Ovary (tissue), 9 donors: ENCODE measurements around the gene CCSER2. TPM values are rescaled to one million over a fixed set of nuclear protein-coding genes. Genes with fewer than 3 reads are reported as not detected.

Experiments used
- DNase-seq, 5 donors: peaks; one replicate each; pipeline ENCODE4 v3.0.0-alpha.2; 2019 to 2020
- H3K27ac ChIP-seq, 2 donors: fragments of 200-600 bp; one replicate each; pipeline versions ENCODE4 v1.5.1 to v1.8.0; 2019 to 2022
- H3K27me3 ChIP-seq: fragments of 200-600 bp; one replicate; pipeline ENCODE4 v1.8.0; 2022
- H3K36me3 ChIP-seq: fragments of 200-600 bp; sonication (generic); one replicate; pipeline ENCODE4 v1.5.1; 2019
- H3K4me1 ChIP-seq: one replicate; pipeline ENCODE4 v1.8.1; 2013; ENCODE audit warnings: mild to moderate bottlenecking, moderate library complexity; ENCODE audit not compliant: insufficient read depth
- H3K4me3 ChIP-seq: fragments of 200-600 bp; sonication (generic); one replicate; pipeline ENCODE4 v1.5.1; 2017
- H3K9me3 ChIP-seq, 2 donors: fragments of 200-600 bp in 1 of 2; sonication (generic) in 1 of 2; one replicate each; pipeline versions ENCODE4 v1.5.1 to v1.8.1; 2013 to 2019; ENCODE audit warnings: mild to moderate bottlenecking in 1 of 2, moderate library complexity in 1 of 2
- EP300 ChIP-seq: sonication (generic); formaldehyde crosslinking; IDR thresholded peaks from one replicate; pipeline ENCODE4 v1.6.1; 2017; ENCODE audit warnings: antibody characterized with exemption
- POLR2A ChIP-seq: fragments of 450-650 bp; IDR thresholded peaks from one replicate; pipeline ENCODE4 v1.6.1; 2017; ENCODE audit warnings: antibody characterized with exemption, mild to moderate bottlenecking, moderate library complexity
- WGBS, 3 donors: extraction: QIAGEN DNeasy Blood & Tissue Kit in 1 of 3; methylation state at CpG; one replicate each; pipeline versions ENCODE4 v1.1.5 to v1.1.7; 2013 to 2017; 5-methylcytosine and 5-hydroxymethylcytosine counted together
- intact Hi-C, 4 donors: fragments of 100-400 bp; cut with DNase I; formaldehyde crosslinking; loops; one replicate each; pipeline versions ENCODE4 v1.11.0 to v1.15.1; 2022 to 2023
- polyA plus RNA-seq, 2 donors: library from polyadenylated mRNA; stranded (reverse); fragments of 200-250 nt in 1 of 2; fragments of 350-450 nt in 1 of 2; fragmentation: Illumina TruSeq in 1 of 2; extraction: RNeasy Lipid Tissue Mini Kit (QIAGEN cat#74804) in 1 of 2; gene quantifications; one replicate each; pipeline ENCODE4 v1.2.3, GENCODE V29; 2013 to 2014
- total RNA-seq, 7 donors: library from RNA; depleted of rRNA in 2 of 7; stranded (reverse); fragments of >200 nt in 2 of 7; fragmentation: NEBNext Ultra II Directional in 3 of 7; extraction: Animal tissue kit (Norgen Biotek cat#: 25700) in 3 of 7; gene quantifications; one replicate each; pipeline versions ENCODE4 v1.1.0 to v1.2.4, GENCODE V29; 2016 to 2023
- TF ChIP-seq, protein P1 (sequence below), 3 donors: fragments of 450-650 bp in 2 of 3; fragments of 200-600 bp in 1 of 3; IDR thresholded peaks; one replicate each; pipeline versions ENCODE4 v1.5.1 to v1.8.0; 2016 to 2022; ENCODE audit warnings: antibody characterized with exemption in 3 of 3, mild to moderate bottlenecking in 1 of 3
- donor health status: DM: no; HTN: no; CAD: no; lungs with moderate emphysema.
- donor health status: DM: no; HTN: no; CAD: no.
- donor health status: Bipolar disorder and iron deficiency.
- donor health status: DM: yes; HTN: yes; CAD: no.
- donor health status: DM: no; HTN: no; CAD: no.
- donor health status: DM: yes; HTN: yes; CAD: no.

Gene CCSER2
- total and polyA plus RNA-seq, 9 donors: 12.2 to 86.3 (median 50.7) TPM

DNA sequence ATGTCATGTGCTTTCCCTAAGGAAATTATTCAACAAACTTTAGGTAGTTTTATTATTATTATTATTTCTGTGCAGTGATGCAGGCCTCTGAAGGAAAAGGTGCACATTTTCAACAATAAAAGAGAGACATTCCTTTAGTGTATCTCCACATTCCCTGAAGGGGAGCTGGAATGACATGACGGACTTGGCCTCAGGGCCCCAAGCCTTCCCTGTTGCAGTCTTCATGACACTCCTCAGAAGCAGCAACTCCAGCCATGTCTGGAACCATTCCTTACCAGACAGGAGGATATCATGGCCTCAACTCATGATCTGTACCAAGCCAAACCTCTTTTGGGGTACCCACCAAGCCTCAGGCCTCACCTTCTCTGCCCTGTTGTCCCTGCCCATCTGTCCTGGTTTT, 35.2 kb upstream of the CCSER2 start:
- no peak for DNase-seq
- no peaks in the 10 kb centered on the region for H3K4me1 ChIP-seq
- no peaks in the 10 kb centered on the region for H3K9me3 ChIP-seq
- H3K27me3 ChIP-seq: no peaks in the 10 kb centered on the region
- intact Hi-C loops: no loop called here
- no peaks in the 10 kb centered on the region for H3K36me3 ChIP-seq
- H3K4me3 ChIP-seq: no peak overlapping the region
- TF ChIP-seq POLR2A (no peak), EP300 (no peak)
- TF ChIP-seq, protein P1, sequence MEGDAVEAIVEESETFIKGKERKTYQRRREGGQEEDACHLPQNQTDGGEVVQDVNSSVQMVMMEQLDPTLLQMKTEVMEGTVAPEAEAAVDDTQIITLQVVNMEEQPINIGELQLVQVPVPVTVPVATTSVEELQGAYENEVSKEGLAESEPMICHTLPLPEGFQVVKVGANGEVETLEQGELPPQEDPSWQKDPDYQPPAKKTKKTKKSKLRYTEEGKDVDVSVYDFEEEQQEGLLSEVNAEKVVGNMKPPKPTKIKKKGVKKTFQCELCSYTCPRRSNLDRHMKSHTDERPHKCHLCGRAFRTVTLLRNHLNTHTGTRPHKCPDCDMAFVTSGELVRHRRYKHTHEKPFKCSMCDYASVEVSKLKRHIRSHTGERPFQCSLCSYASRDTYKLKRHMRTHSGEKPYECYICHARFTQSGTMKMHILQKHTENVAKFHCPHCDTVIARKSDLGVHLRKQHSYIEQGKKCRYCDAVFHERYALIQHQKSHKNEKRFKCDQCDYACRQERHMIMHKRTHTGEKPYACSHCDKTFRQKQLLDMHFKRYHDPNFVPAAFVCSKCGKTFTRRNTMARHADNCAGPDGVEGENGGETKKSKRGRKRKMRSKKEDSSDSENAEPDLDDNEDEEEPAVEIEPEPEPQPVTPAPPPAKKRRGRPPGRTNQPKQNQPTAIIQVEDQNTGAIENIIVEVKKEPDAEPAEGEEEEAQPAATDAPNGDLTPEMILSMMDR (IDR thresholded peaks at IDR 0.05): no peak
- H3K27ac ChIP-seq: no peak overlapping the region
- 71 to 76% (median 75%) methylated on average over 1 of the region's 1 CpG for WGBS, 3 donors

DNA sequence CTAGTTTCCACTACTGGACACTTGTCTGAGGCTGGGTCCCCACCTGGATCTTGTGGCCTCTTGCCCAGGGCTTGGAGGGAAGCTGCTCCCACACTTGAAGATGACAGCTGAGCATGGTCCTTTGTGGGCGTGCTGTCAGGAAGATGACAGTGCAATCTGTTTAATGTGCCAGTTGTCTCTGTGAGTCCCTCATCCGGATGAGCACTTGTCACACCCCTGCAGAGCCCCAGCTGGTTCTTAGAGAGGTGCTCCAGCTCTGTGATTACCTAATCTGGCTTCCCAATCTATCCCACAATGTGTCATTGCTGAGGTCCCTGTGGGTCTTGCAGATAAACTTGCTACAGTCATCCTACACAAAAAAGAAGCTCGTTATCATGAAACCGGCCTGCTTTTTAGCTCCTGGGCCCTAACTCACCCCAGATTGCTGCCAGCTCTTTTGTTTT, 34.8 kb upstream of the CCSER2 start:
- H3K4me3 ChIP-seq: no peak overlapping the region
- no peaks in the 10 kb centered on the region for H3K36me3 ChIP-seq
- intact Hi-C loops: no loop called here
- H3K27ac ChIP-seq: no peak overlapping the region
- 41 to 53% (median 46%) methylated on average over 4 of the region's 4 CpGs for WGBS, 3 donors
- H3K4me1 ChIP-seq: no peaks in the 10 kb centered on the region
- DNase-seq: no peak
- H3K9me3 ChIP-seq: no peaks in the 10 kb centered on the region
- TF ChIP-seq POLR2A (no peak), EP300 (no peak)
- TF ChIP-seq, protein P1 (IDR thresholded peaks at IDR 0.05): no peak
- no peaks in the 10 kb centered on the region for H3K27me3 ChIP-seq

DNA sequence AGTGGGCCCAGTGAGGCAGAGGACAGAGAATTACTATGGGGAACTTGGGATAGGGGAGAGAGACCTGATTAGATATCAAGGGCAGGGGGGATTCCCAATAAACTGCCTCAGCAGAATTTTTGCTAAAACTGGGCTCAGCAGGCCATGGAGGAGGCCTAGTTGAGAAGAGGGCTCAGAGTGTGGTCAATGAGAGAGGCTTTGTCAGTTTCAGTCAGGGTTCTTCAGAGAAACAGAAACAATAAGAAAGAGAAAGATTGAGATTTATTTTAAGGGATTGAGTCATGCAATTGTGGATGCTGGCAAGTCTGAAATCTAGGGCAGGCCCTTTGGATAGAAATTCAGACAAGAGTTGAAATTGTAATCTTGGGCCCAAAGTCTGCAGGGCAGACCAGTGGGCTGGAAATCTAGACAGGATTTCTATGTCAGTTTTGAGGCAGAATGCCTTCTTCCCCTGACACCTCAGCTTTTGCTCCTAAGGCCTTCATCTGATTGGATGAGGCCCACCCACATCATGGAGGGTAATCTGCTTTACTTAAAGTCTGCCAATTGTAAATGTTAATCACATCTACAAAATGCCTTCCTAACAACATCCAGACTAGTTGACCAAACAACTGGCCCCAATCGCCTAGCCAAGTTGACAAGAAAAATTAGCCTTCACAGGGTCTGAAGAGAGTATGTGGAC, 33.5 kb upstream of the CCSER2 start:
- WGBS, 3 donors: 80 to 92% (median 83%) methylated on average over 1 of the region's 1 CpG
- H3K36me3 ChIP-seq: no peaks in the 10 kb centered on the region
- intact Hi-C loops: no loop called here
- H3K27ac ChIP-seq: no peak overlapping the region
- no peak overlapping the region for H3K4me3 ChIP-seq
- TF ChIP-seq, protein P1 (IDR thresholded peaks at IDR 0.05): no peak
- TF ChIP-seq POLR2A: no peak
- TF ChIP-seq EP300: no peak
- H3K9me3 ChIP-seq: no peaks in the 10 kb centered on the region
- no peaks in the 10 kb centered on the region for H3K27me3 ChIP-seq
- no peak for DNase-seq
- H3K4me1 ChIP-seq: no peaks in the 10 kb centered on the region

DNA sequence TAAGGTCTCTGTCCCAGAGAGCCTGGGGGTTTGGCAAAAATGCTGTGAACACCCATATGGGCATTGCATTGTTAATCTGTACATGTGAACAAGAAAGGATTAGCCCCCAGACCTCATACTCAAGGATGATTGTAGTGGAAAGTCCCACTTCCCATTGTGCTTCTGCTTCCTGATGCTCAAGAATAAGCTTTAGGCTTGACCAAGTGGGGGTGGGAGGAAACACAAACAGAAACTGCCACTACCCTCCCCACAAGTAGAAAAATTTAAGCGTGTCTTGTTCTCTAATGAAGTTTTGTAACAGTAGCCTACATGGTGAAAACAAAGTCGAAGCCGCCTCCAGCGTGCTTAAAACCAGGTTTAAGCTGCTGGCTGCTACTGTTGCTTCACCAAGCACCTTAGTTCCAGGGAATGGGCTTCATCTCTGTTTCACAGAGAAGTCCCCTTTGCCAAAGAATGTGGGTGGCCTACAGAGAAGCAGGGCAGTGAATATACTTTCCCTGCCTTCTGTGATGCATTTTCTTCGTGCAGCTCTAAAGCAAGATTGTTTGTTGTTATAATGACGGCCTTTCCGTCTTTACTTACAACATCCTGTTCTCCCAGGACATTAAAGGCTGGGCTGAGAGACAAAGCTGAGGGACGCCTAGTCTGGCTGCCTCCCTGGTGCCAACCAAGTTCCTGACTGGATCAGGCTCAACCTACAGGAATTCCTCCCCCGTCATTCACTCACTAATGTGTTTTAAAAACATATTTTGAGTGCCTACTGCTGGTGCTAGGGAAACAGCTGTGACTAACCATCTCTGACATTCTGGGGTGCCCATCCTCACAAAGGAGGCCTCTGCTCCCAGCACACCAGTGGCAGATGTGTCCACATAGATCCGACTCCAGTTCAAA, 32.1 kb upstream of the CCSER2 start:
- no peak overlapping the region for H3K27ac ChIP-seq
- no peak for TF ChIP-seq POLR2A
- no peak for TF ChIP-seq EP300
- TF ChIP-seq, protein P1 (IDR thresholded peaks at IDR 0.05): no peak

More for the DNA sequence above, 32.1 kb upstream of the CCSER2 start:
- Histone ChIP-seq H3K36me3 (no peaks in the 10 kb centered on the region), H3K4me1 (no peaks in the 10 kb centered on the region), H3K4me3 (no peak overlapping the region), H3K9me3 (no peaks in the 10 kb centered on the region), H3K27me3 (no peaks in the 10 kb centered on the region)
- DNase-seq: no peak
- 38 to 51% (median 43%) methylated on average over 10 of the region's 10 CpGs for WGBS, 3 donors
- intact Hi-C loops: no loop called here
